Measurements from ENCODE around the gene SAMD4A.

The SAMD4A gene

GRCh38 chr14:54566410-54567223 is at the start of gene SAMD4A:
Gene SAMD4A, plus strand, starts transcription at chr14:54567128. Its CDS starts 789 bp downstream, at chr14:54567917.
- DNase-seq (ENCODE audit: low read depth in 3 of 3) = peak; percentile 35 to 59 (median 37)

GRCh38 chr14:54524410-54524809 is 42.5 kb upstream of the SAMD4A start:
- no peak for DNase-seq (ENCODE audit: low read depth in 3 of 3)

GRCh38 chr14:54528973-54529372 is 38.0 kb upstream of the SAMD4A start:
- DNase-seq (ENCODE audit: low read depth in 3 of 3) = no peak

GRCh38 chr14:54529811-54530210 is 37.1 kb upstream of the SAMD4A start:
- no peak for DNase-seq (ENCODE audit: low read depth in 3 of 3)

- no peak for DNase-seq (ENCODE audit: low read depth in 3 of 3)
Measured at GRCh38 chr14:54532111-54533012, 34.6 kb upstream of the SAMD4A start.

GRCh38 chr14:54533100-54533499 is 33.8 kb upstream of the SAMD4A start:
- DNase-seq (ENCODE audit: low read depth in 3 of 3) = no peak

- DNase-seq (ENCODE audit: low read depth in 3 of 3) = no peak
Measured at GRCh38 chr14:54535126-54535525, 31.8 kb upstream of the SAMD4A start.

GRCh38 chr14:54535646-54536045 is 31.3 kb upstream of the SAMD4A start:
- DNase-seq (ENCODE audit: low read depth in 3 of 3) = no peak

- no peak for DNase-seq (ENCODE audit: low read depth in 3 of 3)
Measured at GRCh38 chr14:54537651-54538050, 29.3 kb upstream of the SAMD4A start.

GRCh38 chr14:54538055-54538454 is 28.9 kb upstream of the SAMD4A start:
- no peak for DNase-seq (ENCODE audit: low read depth in 3 of 3)

- no peak for DNase-seq (ENCODE audit: low read depth in 3 of 3)
Measured at GRCh38 chr14:54547583-54547982, 19.3 kb upstream of the SAMD4A start.

- DNase-seq (ENCODE audit: low read depth in 3 of 3) = no peak
Measured at GRCh38 chr14:54548491-54548890, 18.4 kb upstream of the SAMD4A start.

- no peak for DNase-seq (ENCODE audit: low read depth in 3 of 3)
Measured at GRCh38 chr14:54549862-54550261, 17.1 kb upstream of the SAMD4A start.

- no peak for DNase-seq (ENCODE audit: low read depth in 3 of 3)
Measured at GRCh38 chr14:54550514-54550913, 16.4 kb upstream of the SAMD4A start.

GRCh38 chr14:54554401-54554800 is 12.5 kb upstream of the SAMD4A start:
- no peak for DNase-seq (ENCODE audit: low read depth in 3 of 3)

- DNase-seq (ENCODE audit: low read depth in 3 of 3) = no peak
Measured at GRCh38 chr14:54555651-54556050, 11.3 kb upstream of the SAMD4A start.

- DNase-seq (ENCODE audit: low read depth in 3 of 3) = no peak
Measured at GRCh38 chr14:54556535-54556934, 10.4 kb upstream of the SAMD4A start.

GRCh38 chr14:54562334-54562733 is 4.6 kb upstream of the SAMD4A start:
- DNase-seq (ENCODE audit: low read depth in 3 of 3) = no peak

- no peak for DNase-seq (ENCODE audit: low read depth in 3 of 3)
Measured at GRCh38 chr14:54564071-54564867, 2.7 kb upstream of the SAMD4A start.

GRCh38 chr14:54564868-54565784 is 1.8 kb upstream of the SAMD4A start:
- peak; percentile 36 to 39 (median 37) for DNase-seq (ENCODE audit: low read depth in 3 of 3)

Data from stimulated activated CD4-positive, alpha-beta T cell treated with anti-CD3 and anti-CD28 coated beads, TNF-alpha, amount 100 ng/mL, for 4 hours (primary cell).